PFSK-1 (cell line): Measurements from ENCODE around the gene TARBP2.

Source experiments
- FOXP2 ChIP-seq: optimal IDR thresholded peaks from 2 replicates; pipeline ENCODE3; 2011; ENCODE audit warnings: borderline replicate concordance, control low read depth, inconsistent platforms; ENCODE audit not compliant: insufficient read depth; ENCODE audit errors: extremely low read length, extremely low read depth
- POLR2AphosphoS5 ChIP-seq: IDR thresholded peaks from 2 replicates; pipeline ENCODE4 v1.6.1; 2012; ENCODE audit warnings: low read depth, mild to moderate bottlenecking, control low read depth, low read length, moderate library complexity
- TAF1 ChIP-seq: IDR thresholded peaks from 2 replicates; pipeline ENCODE4 v1.6.1; 2012; ENCODE audit warnings: low read length, control low read depth, borderline replicate concordance; ENCODE audit not compliant: insufficient read depth
- TF ChIP-seq, protein P1 (sequence below), 2 experiments: IDR thresholded peaks; 2 replicates each; pipeline versions ENCODE4 v1.6.1 to v1.8.0; 2011 to 2012; ENCODE audit warnings: low read depth in 2 of 2, low read length in 2 of 2, control low read depth in 1 of 2, inconsistent platforms in 1 of 2, mild to moderate bottlenecking in 1 of 2, moderate library complexity in 1 of 2; ENCODE audit not compliant: insufficient read depth in 1 of 2

DNA sequence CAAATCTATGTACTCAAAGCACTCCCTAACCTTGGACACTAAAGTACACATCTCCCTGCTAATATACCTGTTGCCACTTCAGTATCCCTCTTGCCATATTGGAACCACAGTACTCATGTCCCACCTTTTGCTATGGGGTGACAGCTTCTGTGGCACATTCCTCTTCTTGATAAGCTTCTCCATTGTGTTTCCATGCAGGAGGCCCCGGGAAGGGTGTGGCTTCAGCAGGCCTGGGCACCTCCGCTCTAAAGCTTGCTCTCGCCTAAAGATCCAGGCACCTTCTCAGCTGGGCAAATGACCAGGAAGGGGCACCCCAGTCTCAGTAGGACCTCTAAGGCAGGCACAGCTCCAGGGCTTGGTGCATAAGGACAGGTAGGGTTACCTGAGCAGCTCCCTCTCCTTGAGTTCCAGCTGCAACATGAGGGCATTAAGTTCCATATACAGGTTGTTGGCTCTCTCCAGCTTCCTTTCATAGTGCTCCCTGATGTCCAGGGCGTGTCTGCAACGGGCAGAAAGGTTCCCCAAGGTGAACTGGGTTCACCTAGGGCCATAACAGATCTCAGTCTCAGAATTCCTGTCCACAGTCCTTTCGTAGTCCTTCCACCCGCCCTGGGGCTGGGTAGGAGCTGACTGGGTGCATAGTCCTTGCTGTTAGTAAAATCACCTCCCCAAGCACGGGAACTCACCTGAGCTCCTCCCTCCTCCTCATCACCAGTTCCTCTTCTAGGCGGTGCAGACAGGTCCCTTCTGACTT is 17.7 kb upstream of the TARBP2 start:
- TF ChIP-seq, protein P1, sequence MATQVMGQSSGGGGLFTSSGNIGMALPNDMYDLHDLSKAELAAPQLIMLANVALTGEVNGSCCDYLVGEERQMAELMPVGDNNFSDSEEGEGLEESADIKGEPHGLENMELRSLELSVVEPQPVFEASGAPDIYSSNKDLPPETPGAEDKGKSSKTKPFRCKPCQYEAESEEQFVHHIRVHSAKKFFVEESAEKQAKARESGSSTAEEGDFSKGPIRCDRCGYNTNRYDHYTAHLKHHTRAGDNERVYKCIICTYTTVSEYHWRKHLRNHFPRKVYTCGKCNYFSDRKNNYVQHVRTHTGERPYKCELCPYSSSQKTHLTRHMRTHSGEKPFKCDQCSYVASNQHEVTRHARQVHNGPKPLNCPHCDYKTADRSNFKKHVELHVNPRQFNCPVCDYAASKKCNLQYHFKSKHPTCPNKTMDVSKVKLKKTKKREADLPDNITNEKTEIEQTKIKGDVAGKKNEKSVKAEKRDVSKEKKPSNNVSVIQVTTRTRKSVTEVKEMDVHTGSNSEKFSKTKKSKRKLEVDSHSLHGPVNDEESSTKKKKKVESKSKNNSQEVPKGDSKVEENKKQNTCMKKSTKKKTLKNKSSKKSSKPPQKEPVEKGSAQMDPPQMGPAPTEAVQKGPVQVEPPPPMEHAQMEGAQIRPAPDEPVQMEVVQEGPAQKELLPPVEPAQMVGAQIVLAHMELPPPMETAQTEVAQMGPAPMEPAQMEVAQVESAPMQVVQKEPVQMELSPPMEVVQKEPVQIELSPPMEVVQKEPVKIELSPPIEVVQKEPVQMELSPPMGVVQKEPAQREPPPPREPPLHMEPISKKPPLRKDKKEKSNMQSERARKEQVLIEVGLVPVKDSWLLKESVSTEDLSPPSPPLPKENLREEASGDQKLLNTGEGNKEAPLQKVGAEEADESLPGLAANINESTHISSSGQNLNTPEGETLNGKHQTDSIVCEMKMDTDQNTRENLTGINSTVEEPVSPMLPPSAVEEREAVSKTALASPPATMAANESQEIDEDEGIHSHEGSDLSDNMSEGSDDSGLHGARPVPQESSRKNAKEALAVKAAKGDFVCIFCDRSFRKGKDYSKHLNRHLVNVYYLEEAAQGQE (IDR thresholded peaks at IDR 0.05; ENCODE audit: insufficient read depth in 1 of 2, low read depth in 2 of 2, low read length in 2 of 2): no peak
- TF ChIP-seq POLR2AphosphoS5 (0 out of 2 replicates have a peak, but pooled peaks have one; percentile 53), FOXP2 (no peak), TAF1 (no peak)
